ENCODE data around the gene IPO8.
"Not testable (repeated sequence)": the region's sequence is repeated elsewhere in the genome, so short reads cannot be mapped to it uniquely, and the experiment has no call there.

IPO8 gene

DNA sequence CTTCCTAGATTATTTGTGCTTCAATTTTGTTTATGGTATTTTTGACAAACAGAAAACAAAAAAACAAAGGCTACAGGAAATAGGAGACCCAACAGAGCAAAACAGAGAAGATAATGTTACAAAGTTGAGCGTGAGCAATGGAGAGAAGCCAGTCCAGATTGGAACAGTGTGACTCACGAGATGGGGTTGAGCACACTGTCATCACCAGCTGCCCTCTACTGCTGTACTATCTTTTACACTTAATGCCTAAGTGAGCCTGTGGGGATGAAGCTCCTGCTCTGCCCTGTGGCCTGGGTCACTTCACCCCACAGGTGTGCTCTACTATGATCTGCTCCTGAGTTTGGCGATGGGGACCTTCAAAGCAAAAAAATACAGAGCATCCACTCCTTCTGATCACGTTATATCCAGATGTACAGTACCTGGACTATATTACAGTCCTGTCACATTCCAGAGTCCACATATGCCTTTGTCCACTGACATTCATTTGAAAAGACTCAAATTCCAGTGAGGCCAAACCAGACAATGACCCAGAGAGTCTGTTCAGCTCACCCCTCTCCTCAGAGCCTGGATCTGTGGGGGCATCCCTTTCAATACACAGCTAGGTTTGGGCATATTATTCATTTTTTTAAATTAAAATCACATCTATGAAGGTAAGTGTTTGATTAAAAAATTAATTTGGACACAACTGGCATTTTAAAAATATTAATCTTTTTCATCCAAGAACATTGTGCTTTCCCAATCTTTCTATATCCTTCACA lies 4.4 kb downstream of the IPO8 start:
- DNase-seq (ENCODE audit: low read depth, low spot score): no peak

DNA sequence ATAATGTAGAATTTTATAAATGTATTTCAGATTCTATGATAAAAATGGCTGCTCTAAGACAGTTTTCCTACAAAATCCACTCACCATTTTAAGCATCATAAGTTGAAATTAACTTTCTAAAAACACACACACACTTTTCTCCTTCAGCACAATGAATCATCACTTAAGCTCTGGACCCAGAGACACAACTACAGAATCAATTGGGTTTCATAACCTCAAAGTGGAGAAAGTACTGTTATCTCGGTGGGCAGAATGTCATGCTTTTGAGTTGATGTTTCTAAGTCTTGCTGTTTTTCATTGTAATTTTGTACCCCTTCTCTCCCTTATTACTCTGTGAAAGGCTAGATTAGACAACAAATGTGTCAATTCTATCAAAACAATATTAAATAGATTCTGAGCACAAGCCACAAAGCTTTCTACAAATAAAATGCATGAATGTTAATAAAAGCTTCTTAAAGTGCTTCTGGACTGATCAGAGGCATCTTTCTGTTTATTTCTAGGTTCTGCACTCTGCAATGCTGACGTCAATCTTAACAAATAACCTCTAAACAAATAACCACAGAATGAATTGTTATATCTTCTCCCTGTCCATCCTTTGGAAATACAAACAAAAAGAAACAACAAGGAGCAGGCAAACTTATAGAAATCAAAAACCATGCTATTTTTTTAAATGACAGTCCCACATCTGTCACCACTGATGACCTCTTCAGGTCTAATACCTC lies 8.2 kb downstream of the IPO8 start:
- no peak for DNase-seq (ENCODE audit: low read depth, low spot score)

DNA sequence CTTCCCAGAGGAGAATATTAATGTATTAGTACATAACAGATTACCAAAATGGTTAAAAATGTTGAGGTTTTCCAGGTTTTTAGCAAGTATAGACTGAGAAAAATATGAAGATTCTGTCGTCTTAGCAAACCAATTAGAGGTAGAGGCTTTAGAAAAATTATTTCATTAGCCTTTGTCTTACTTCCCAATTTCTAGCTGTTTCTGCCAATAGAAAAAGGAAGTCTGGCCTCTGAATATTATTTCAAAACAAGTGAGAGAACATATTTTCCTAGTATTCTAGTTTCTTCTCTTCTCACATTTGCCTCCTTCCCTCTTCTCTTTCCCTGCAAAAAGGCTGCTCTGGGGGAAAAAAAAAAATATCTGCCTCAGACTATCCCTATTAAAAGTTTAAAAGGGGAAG lies 16.4 kb downstream of the IPO8 start:
- no peak for DNase-seq (ENCODE audit: low read depth, low spot score)

DNA sequence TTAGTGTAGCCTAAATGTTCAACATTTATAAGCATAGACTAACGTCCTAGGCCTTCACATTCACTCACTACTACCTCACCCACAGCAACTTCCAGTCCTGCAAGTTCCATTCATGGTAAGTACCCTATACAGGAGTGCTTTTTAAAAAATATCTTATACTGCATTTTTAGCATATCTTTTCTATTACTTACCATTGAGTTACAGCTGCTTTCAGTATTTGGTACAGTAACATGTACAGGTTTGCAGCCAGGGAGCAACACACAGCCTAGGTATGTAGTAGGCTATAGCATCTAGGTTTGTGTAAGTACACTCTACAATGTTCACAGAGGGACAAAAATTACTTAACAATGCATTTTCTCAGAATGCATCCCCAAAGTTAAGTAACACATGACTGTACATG lies 17.4 kb downstream of the IPO8 start:
- no peak for DNase-seq (ENCODE audit: low read depth, low spot score)

DNA sequence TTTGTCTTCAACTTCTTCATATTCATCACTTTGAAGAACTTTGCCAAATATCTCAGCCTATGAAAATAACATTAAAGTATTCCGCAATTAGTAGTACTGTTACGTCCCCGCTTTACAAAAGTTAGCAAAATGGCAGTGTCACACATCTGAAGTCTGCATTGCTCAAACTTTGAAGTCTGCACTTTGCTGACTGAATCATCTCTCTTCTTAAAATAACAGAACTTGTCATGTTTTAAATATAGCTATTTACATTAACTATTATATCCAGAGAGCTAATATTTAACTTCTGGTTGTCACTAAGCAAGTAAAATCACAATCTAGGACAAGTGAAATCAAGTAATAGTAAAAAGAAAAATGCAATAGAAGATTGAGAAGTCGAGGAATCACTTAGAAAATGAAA lies 34.5 kb downstream of the IPO8 start:
- DNase-seq (ENCODE audit: low read depth, low spot score): no peak

DNA sequence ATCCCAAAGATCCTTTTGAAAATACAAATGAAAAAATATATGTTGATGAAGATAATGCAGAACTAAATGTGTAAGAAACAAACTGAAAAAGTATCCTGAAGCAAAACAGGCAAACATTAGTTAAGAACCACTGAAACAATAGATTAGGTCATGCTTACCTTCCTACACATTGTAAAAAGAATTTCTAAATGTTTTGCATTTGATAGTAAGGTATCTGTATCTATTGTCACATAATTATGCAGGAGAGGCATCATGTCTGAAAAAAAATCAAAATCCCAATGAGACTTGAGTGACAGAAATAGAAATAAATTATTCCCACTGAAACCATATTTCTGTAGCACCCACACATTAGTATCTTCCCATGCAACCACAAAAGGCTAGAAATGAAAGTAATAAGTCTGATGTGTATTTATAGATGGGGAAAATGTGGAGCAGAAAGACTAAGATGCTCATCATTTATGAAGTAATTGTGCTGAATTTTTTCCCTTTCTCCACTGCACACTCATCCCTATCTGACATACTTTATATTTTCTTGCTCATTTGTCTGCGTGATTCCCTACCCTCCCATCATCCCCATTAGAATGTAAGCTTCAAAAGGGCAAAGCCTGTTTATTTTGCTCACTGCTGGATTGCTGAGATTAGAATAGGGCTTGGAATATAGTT lies 43.5 kb downstream of the IPO8 start:
- DNase-seq (ENCODE audit: low read depth, low spot score): no peak

DNA sequence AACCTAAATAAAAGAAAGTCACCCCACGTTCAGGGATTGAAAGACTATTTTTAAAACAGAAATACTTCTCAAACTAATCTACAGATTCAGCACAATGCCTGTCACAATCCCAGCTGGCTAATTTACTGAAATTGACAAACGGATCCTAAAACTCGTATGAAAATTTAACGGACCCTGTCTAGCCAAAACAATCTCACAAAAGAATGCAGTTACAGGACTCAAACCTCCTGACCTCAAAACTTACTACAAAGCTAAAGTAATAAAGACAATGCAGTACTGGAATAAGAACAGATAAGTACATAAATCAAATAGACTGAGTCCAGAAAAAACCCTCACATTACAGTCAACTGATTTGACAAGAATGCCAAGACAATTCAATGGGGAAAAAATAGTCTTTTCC lies 48.8 kb downstream of the IPO8 start:
- no peak for DNase-seq (ENCODE audit: low read depth, low spot score)

DNA sequence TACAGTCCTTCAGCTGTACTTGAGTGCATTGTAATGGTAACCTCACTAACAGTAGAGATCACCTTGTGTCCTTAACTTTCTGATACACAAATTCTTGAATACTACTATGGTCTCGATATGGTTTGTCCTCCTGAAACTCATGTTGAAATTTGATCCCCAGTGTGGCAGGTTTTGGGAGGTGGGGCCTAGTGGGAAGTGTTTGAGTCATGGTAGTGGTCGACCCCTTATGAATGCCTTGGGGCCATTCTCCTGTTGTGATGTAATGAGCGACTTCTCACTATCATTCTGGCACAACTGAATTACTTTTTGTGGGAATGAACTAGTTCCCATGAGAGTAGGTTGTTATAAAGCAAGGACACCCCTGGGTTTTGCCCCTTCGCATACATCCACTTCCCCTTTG lies 52.3 kb downstream of the IPO8 start:
- no peak for DNase-seq (ENCODE audit: low read depth, low spot score)

DNA sequence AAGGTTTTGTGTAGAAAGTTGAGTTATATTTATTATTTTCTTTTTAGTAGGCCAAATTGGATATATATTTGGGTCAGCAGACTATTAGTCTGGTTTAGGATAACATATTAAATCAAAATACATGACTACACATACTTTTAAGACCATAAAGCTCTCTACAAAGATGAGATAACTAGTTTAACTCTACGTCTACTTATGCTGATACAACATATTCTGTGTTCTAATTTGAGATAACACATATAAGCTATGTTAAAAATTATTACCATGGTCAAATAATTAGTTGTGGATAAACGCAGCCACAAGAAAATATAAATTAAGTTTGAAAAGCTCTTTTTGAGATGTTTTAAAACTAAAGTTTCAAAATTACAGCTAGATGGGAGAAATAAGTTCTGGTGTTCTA lies 55.3 kb downstream of the IPO8 start:
- DNase-seq (ENCODE audit: low read depth, low spot score): no peak

DNA sequence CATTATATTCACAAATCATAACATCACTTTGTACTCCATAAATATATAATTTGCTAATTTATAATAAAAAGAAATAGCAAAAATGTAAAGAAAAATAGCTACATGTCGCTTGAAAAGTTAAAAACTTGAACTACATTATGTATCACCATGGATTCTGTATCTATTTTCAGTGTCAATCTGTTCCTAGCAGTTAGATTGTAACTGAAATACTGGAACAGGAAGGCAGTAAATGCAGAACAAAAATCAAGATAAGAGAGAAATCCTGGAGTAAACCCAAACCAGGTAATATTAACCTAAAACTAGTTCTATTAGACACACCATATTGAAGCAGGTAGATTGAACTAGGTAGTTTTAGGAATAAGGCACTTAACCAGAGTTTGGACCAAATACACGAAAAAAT lies 60.3 kb downstream of the IPO8 start:
- DNase-seq (ENCODE audit: low read depth, low spot score): no peak

DNA sequence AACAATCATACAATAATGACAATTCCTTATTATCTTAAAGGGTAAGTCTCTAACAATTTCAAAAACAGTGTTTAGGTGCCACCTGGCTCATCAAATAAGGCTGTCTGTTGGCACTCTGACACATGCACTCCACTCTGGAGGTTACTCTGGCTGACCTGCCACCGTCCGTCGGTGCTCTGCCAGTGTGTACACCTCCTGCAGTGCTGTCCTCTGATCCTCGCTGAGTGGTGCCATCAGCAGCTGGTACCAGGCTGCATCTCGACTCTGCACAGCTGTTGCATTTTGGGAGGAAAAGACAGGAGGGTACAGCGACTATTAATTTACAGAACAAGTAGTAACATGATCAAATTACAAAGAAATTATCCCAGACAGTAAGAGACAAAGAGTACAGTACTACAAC lies 63.9 kb downstream of the IPO8 start:
- DNase-seq (ENCODE audit: low read depth, low spot score): no peak

DNA sequence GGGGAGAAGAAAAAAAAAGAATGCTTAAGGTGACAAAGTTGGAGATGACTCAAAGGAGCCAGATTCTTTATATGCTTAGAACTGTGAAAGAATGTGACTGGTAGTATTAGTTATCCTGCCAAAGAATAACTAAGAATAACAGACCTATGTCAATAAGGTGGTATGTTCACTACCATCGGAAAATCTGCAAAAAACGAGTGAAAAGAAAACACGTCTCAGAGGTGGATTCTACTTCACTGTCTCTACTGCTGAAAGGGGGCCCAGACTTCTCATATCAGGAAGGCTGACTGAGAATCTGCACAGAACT lies 64.7 kb downstream of the IPO8 start:
- DNase-seq (ENCODE audit: low read depth, low spot score): no peak

DNA sequence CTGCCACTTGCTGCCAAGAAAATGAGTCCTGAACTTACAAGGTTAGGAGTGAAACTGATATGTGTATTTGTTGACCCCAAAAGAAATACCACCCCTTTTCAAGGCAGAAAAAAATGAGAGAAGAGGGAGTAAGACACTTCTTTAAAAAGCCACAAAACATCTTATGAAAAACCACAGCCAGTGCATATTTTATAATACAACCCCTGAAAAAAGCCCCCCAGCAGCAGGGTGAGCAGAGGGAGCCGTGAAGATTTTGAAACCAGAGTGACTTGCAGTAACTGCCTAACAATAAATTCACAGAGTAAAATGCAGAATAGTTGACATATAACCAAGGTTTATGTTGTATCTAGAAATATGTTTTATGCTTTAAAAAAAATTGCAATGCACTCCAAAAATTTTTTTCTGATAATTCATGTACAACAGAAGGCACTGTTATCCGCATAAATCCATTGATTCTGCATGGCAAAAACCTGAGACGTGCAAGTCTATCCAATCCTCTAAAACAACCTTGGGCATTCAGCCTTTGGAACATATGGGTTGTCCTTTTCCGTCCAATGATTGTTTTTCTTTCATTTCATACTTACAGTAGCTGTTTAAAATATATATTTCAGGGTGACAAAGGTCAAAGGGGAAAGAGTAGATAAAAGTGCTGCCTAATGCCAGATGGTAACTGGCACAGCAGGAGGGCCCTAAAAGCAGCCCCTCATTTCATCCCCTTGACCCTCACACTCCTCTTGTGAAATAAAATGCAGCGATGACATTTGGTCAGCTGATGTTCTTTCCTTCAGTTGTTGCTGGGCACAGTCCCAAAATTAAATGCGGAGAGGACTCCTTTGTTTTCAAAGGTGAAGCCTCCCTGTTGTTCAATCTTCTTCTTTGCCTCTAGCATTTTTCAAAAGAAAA lies 65.3 kb downstream of the IPO8 start:
- no peak for DNase-seq (ENCODE audit: low read depth, low spot score)

DNA sequence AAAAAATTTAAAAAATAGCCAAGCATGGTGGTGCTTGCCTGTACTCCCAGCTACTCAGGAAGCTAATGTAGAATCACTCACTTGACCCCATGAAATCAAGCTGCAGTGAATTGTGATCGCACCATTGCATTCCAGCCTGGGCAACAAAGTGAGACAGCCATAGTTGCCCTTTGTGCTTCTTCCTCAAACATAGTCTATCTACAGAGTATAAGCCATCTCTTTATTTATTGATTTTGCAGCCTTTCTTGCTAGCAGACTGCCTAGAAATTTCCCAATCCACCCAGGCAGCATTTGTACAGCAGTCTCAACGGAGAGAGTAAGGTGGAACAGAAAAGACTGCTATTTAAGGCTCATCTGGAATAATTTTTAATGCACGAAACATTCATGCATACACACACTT lies 68.8 kb downstream of the IPO8 start:
- DNase-seq (ENCODE audit: low read depth, low spot score): no peak

DNA sequence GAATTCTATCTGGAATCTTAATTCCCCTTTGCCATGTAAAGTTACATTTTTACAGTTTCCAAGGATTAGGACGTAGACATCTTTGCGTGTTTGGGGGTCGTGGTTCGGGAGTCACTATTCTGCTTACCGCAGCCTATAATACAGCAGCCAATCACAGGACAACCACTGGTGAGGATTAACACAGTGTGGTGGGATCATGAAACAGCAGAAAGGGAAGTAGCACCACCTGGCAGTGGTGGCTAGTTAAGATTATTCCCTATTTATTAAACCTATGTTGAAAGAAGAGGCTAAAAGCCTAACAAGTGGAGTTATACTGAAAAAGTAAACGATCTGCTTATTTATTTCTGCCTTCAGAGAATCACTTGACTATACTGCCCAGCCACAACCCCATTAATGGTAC lies 71.7 kb downstream of the IPO8 start:
- no peak for DNase-seq (ENCODE audit: low read depth, low spot score)

DNA sequence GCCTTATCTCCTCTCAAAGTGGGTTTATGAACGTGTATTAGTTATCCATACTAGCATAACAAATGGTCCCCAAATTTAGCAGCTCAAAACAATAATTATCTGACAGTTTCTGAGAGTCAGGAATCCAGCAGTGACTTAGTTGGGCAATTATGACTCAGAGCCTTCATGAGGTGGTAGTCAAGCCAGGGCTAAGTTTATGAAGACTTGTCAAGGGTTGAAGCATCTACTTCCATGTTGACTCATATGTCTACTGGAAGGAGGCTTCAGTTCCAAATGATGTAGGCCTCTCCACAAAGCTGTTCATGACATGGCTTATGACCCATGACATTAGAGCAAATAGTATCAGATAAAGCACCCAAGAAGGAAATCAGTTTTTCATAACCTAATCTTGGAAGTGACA lies 73.2 kb downstream of the IPO8 start:
- no peak for DNase-seq (ENCODE audit: low read depth, low spot score)

DNA sequence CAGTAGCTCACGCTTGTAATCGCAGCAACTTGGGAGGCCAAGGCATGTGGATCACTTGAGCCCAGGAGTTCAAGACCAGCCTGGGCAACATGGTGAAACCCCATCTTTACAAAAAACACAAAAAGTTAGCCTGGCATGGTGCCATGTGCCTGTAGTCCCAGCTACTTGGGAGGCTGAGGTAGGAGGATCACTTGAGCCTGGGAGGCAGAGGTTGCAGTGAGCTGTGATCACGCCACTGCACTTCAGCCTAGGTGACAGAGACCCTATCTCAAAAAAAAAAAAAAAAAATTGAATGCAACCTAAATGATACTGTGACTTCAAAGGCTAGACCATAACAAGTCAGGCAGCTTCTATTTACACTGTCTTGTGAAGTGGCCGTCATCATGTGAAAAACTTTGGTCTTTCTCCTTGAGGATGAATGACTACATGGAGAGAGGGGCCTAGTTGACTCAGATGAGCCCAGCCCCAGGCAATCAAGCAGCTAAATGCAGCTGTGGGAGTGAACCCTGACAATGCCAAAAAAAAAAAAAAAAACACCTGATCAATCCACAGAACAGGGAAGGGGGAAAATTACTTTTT lies 73.9 kb downstream of the IPO8 start:
- not testable (repeated sequence) for DNase-seq (ENCODE audit: low read depth, low spot score)

DNA sequence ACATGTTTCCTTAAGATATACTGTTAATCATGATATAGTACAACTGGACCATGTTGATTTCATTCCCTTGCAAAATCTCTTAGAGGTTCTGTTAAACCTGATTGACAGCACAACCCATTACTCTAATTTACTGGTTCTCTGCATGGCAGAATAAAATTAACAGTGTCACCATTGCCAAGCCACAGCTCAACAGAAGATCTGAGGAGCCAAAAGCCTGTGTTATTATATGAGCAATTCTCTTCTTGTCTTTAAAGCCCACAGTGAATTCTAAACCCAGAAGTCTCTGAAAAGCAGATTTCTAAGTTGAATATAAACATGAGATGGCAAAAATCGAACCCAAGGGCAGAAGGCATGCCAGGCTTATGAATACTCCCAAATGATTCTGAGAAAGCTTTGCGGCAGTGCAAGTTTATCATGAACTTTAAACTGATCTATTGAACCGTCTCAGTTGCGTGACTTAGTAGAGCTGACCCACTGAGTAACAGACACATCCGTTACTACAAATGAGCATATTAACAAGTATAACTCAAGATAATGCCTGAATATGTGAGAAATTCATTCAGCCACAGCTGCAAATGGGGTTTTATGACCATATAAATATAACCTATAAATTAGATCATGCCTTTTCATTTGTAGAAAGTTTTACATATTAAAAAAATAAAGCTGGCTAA lies 78.2 kb downstream of the IPO8 start:
- DNase-seq (ENCODE audit: low read depth, low spot score): no peak

DNA sequence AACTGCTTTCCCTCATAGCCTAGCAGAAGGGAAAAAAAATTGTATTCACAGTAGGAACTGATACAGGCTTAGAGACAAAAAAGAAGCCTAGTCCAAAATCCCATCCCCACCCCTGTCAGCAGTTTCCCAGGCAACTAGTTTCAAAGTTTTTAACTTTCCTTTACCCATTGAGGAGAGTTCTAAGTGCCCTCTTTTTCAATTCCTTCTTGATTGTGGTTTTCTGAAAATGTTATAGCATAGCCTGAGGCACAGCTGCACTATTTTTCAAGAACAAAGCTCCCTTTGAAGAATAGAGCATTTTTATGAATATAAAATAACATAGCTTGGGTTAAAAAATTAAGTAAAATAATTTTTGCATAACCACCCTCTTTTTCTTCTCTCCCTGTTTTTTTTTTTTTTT lies 81.6 kb downstream of the IPO8 start:
- DNase-seq (ENCODE audit: low read depth, low spot score): no peak

DNA sequence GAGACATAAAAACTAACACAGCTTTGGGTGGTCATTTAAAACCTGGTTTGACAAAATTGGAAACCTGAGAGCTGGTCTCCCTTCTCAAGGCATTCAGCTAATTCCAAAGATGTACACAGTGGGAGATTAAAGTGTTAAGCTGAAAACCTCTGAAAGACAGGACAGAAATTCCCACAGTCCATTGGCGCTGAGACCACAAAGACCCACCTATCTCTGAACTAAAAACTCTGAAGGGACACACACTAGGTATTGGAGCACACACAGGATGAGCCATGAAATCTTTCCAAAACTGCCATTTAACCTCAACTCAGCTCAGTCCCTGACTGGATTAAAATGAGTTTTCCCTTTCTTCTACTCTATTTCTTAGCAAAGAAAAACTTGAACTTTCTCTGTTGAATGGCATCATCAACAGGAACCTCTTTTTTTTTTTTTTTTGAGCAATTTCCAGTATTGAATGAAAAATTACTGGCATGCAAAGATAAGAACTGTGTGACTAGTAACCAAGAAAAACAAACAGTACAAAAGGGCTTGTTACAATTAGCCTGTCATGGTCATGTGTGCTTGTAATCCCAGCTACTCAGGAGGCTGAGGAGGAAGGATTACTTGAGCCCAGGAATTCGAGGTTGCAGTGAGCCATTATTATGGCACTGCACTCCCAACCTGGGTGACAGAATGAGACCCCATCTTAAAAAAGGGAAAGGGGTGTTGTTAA lies 82.4 kb downstream of the IPO8 start:
- no peak for DNase-seq (ENCODE audit: low read depth, low spot score)

DNA sequence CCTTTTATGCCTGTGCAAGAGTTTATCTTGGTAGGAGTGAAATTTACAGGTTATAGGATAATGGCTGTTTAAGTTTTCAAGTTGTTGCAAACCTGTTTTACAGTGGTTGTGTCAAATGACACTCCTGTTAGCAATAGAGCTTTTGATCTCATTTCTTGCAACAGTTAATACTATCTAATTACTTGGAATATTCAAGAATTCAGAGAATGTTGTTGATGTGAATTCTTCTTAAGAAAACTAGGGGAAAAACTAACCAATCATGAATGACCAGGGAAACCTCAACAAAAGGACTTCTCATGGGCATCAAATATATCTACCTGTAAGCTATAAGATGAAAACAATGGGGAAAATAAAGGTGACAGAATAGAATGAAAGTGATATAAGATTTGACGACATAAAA lies 85.0 kb downstream of the IPO8 start:
- DNase-seq (ENCODE audit: low read depth, low spot score): no peak

Measured in activated naive CD8-positive, alpha-beta T cell treated with anti-CD3 and anti-CD28 coated beads, Interleukin-2, amount 50 U/mL, for 16 hours (primary cell).